ENCODE results near the gene OR51G2.

- no peak for TF ChIP-seq CTCF (IDR thresholded peaks at IDR 0.05)
- no peak for TF ChIP-seq POLR2A (IDR thresholded peaks at IDR 0.05)
Measured at GRCh38 chr11:4887591-4887990, 31.6 kb downstream of the OR51G2 start.
